Fibroblast of lung (primary cell): ENCODE data around the gene PLAC1.

Experiments used
- EZH2 ChIP-seq: IDR thresholded peaks from 2 replicates; pipeline ENCODE4 v1.5.1; 2012; ENCODE audit warnings: low read length, control low read depth, mild to moderate bottlenecking; ENCODE audit errors: missing control alignments
- TF ChIP-seq, protein P1 (sequence below), 2 donors: IDR thresholded peaks in 1 of 2; conservative IDR thresholded peaks in 1 of 2; 1 replicate in 1 of 2; 2 replicates in 1 of 2; pipeline ENCODE4 v1.5.1; 2011 to 2012; ENCODE audit warnings: low read length in 2 of 2, control low read depth in 1 of 2, inconsistent platforms in 1 of 2, low read depth in 1 of 2, mild to moderate bottlenecking in 1 of 2

DNA sequence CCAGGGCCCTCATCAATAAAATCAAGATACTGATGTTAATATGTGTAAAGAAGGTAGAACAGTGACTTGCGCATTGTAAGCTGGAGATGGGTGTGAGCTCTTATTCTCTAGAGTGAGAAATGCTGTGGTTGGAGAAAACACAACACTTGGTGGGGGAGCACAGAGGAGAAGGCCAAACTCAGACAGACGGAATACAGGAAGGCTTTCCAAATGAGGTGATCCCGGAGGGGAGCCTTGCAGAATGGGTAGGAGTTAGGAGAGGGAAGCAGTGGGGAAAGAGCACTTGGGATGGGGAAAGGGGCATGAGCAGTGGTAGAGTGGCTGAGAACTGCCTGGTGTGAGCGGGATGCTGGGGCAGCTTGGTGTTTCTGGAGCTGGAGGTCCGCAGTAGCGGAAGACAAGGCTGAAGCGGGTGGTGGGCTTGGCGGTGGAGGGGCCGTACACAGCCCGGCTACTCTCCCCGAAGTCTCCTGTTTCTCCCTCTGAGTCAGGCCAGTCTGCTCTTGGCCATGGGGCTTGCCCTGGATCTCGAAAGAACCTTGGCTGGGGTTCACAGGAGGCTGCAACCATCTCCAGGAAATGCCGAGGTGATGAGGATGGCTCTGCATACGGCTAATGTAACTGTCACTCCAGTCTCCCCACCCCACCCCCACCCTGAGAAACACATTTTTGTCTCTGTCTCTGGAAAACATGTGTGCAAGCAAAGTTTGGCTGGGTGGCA lies 11.3 kb upstream of the PLAC1 start:
- TF ChIP-seq, protein P1, sequence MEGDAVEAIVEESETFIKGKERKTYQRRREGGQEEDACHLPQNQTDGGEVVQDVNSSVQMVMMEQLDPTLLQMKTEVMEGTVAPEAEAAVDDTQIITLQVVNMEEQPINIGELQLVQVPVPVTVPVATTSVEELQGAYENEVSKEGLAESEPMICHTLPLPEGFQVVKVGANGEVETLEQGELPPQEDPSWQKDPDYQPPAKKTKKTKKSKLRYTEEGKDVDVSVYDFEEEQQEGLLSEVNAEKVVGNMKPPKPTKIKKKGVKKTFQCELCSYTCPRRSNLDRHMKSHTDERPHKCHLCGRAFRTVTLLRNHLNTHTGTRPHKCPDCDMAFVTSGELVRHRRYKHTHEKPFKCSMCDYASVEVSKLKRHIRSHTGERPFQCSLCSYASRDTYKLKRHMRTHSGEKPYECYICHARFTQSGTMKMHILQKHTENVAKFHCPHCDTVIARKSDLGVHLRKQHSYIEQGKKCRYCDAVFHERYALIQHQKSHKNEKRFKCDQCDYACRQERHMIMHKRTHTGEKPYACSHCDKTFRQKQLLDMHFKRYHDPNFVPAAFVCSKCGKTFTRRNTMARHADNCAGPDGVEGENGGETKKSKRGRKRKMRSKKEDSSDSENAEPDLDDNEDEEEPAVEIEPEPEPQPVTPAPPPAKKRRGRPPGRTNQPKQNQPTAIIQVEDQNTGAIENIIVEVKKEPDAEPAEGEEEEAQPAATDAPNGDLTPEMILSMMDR (conservative IDR thresholded peaks at IDR 0.05 in 1 of 2, IDR thresholded peaks at IDR 0.05 in 1 of 2; ENCODE audit: low read depth in 1 of 2, low read length in 2 of 2): no peak
- TF ChIP-seq EZH2: no peak
